ENCODE measurements around the gene TMEM37.

DNA sequence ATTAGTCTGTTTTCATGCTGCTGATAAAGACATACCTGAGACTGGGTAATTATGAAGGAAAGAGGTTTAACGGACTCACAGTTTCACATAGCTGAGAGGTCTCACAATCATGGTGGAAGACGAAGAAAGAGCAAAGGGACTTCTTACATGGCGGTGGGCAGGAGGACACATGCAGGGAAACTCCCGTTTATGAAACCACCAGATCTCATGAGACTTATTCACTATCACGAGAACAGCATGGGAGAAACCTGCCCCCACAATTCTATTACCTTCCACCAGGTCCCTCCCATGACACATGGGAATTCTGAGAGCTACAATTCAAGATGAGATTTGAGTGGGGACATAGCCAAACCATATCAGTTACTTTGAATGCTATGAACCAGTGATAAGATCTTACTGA lies 48.5 kb downstream of the TMEM37 start:
- TF ChIP-seq CTCF (IDR thresholded peaks at IDR 0.05; ENCODE audit: low read depth, low read length) (no peak), POLR2A (IDR thresholded peaks at IDR 0.05; ENCODE audit: extremely low read depth, insufficient read length) (no peak), MAX (IDR thresholded peaks at IDR 0.05; ENCODE audit: low read depth, low read length) (no peak)

Data from NB4 (cell line).